IPS DF 19.7 (cell line): ENCODE measurements around the gene ADARB1.

Experiments
- DNase-seq: peaks from one replicate; pipeline ENCODE4 v3.0.0-alpha.2; 2013; ENCODE audit warnings: low read depth, low spot score

The ADARB1 gene

DNA sequence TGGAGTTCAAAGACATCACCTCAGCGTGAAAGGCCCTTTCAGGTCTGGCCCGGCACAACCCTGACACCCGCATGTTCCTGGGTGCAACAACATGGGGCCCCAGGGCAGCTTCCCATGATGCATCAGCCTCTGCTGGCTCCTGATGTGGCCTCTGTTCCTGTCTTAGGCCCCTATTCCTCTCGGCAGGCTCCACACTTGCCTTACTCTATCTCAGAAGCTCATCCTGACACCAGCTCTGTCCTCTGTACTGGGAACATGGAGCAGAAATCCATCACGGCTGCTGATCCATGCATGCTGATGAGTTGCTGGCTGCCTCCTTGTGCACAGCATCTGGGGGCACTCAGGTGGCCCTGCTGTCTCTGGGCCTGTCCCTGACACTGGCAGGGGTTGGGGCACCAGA is 74.6 kb downstream of the ADARB1 start:
- no peak for DNase-seq

DNA sequence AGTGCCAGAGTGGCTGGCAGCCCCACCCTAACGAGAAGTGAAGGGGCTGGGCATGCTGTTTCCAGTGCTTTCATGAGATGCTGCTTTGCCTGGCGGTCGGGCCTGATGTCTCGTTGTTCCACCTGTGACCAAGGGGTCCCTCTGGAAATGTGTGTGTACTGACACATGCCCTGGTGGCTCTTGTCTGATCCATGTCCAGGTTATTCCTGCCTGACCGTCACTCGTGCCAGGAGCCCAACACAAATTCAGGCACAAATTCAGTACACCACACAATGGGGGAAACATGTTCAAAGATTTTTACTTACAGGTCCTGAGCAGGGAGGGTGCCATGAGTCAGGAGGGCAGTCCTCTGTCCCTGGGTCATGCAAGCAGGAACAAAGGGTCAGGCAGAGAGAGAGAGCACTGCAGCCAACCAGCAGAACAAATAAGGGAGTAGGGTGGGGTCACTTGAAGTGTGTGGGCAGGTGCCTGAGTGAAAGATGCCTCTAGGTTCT is 76.3 kb downstream of the ADARB1 start:
- DNase-seq = no peak

DNA sequence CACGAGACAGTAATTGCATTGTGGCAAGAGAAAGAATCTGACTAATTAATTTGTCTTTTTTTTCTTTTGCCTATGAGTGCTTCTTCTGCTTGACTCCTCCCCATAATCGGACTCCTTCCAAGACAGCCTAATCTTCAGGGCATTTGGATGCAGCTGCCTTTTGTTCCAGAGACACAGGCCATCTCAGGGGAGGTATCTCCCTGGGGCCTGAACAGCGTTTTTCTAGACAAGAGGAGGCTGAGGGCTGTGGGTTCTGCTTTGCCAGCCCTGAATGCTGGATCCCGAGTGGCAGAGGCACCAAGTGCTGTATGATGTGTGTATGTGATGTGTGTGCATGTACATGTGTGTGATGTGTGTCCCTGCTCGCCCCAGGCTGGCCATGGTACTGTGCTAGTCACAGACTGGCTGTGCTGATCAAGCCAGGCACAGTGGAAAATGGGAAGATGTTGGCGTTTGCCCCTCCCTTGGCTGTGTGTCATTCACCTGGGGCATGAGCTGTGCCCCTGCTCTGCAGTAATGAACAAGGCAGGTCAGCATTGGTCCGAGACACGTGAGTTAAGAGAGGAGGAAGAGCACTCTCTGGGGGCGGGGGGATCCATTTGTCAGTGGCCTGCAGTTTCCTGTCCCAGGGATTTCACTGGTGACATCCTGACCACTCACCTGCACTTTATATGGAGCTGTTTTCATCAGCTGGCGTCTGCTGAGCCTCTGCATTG is 77.2 kb downstream of the ADARB1 start:
- no peak for DNase-seq

DNA sequence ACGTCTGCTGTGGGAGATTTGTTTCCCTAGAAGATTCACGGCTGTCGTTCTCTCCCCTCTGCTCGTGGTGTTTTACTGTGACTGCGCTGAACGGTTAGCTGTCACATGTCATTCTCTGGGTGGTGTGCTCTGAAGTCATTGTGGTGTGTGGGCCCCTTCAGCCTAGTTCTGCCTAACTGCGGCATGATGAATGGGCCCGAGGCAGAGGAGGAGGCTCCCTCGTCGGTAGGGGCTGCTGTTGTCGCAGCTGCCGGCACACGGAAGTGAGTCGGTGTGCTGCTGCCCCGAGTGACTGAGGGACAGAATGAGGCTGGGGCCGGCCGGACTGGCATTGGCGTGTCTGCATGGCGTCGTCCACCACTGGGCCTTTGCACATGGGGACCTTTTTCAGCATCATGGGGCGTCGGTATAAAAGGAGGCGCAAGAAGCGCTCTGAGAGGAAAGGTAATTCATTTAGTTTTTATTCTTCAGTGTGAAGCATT is 77.9 kb downstream of the ADARB1 start:
- DNase-seq = no peak

DNA sequence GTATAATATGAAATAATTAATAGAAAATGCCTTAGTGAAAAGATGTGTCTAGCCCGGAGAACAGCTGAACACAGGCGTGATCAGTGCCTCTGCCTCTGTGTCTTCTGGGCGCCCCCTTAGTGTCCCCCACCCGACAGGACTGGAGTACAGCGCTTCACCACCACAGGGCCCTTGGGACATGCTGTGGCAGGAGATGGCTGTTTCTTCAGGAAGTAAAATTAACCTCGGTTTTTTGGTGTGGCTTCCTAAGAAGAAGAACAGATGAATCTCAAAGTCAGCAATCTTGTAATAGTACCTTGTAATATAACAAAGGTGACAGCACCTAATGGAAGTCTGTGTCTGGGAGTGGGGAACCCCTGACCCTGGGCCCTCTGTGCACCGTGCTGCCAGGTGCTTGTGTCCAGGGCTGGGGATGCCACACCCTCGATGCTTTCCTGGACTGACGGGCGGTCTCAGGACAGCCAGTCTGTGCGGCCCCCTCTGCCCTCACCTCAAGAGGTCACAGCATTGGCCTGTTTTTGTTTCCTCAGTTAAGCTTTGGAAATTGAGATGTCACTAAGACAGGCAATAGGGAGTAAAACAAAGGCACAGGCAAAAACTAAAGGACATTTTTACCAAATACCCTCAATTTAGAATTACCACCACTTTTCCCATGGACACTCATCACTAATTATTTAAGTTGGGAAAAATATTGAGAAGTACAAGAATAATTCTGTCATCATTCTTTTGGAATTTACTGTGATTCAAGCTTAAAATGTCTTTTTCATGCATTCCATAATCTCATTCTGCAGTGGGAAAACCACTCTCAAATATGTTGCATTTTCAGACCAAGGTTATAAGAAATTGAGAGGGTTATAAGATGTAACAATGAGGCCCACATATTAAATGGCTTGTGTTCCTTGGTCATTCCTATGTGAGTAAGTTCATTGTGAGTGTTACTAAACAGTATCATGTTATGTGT is 79.3 kb downstream of the ADARB1 start:
- DNase-seq = no peak

DNA sequence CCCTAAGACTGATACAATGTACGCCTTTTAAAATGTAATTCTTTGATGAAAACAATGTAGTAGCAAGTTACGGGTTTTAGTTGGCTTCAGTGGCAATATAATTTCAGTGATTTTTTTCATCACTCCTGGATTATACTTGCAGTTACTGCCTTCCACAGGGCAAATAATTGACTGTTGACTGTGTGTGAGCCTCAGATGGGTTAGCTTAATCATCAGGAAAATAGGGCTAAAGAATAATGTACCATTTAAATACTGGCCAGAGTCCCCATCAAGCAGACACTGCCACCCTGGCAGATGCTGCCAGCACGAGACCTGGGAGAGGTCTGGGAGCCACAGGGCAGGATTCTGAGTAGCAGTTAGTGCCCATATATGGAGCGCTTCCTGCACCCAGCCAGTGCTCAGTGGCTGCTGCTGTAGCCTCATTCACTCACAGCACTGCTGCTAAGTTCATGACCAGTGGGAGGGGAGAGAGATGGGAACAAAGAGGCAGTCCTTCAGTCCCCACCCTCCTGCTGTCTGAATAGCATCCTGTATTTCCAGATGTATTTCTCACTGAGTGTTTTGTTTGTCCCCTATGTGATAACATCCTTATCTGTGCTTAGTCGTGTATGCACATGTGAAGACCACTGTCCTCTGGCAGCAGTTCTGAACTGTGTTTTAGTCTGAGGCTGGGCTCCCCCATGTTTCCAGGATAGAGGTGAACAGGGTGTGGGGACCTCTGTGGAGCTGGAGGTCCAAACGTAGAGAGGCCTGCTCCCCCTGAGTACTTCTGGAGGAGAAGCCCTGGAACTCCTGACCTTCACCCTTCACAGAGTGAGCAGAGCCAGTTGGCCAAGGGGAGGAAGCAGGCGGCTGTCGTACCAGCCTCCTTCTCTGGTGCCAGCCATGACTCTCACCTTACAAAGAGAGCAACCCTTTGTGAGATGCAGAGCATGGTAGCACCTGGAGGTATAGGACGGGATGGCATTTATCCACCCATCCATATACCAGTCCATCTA is 80.4 kb downstream of the ADARB1 start:
- no peak for DNase-seq

DNA sequence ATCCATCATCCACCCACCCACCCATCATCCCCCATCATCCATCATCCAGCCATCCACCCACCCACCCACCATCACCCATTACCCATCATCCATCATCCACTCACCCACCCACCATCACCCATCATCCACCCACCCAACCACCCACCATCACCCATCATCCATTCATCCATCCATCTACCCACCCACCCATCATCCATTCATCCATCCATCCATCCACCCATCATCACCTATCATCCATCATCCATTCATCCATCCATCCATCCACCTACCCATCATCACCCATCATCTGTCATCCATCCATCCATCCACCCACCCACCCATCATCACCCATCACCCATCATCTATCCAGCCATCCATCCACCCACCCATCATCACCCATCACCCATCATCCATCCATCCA is 81.5 kb downstream of the ADARB1 start:
- no peak for DNase-seq

DNA sequence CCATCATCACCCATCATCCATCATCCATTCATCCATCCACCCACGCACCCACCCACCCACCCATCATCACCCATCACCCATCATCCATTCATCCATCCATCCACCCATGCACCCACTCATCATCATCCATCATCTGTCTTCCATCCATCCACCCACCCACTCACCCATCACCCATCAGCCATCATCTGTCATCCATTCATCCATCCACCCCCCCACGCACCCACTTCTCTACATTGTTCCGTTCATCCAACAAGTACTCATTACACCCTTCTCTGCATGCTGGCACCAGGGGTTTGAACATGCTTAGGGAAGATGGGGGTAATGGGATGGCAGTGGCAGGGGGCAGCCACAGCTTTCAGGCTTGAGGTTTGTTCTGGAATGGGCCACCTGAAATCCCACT is 82.1 kb downstream of the ADARB1 start:
- no peak for DNase-seq

DNA sequence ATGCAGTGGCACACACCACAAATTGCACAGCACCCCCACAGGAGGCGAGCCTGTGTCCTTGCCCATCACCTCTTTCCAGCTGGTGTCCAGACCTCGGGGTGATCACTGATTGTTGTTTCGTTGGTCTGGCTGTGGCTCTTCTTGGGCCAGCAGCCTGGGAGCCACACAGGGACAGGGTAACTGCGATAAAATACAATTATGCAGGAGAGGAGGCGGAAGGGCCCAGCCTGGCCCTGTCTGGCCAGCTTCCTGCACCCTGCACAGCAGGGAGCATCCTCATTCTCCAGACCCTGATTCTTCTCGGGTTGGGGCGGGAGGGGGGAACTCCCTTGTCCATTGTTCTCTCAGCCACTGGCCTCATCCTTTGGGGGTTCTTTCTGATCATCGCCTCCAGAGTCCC is 83.6 kb downstream of the ADARB1 start:
- no peak for DNase-seq

DNA sequence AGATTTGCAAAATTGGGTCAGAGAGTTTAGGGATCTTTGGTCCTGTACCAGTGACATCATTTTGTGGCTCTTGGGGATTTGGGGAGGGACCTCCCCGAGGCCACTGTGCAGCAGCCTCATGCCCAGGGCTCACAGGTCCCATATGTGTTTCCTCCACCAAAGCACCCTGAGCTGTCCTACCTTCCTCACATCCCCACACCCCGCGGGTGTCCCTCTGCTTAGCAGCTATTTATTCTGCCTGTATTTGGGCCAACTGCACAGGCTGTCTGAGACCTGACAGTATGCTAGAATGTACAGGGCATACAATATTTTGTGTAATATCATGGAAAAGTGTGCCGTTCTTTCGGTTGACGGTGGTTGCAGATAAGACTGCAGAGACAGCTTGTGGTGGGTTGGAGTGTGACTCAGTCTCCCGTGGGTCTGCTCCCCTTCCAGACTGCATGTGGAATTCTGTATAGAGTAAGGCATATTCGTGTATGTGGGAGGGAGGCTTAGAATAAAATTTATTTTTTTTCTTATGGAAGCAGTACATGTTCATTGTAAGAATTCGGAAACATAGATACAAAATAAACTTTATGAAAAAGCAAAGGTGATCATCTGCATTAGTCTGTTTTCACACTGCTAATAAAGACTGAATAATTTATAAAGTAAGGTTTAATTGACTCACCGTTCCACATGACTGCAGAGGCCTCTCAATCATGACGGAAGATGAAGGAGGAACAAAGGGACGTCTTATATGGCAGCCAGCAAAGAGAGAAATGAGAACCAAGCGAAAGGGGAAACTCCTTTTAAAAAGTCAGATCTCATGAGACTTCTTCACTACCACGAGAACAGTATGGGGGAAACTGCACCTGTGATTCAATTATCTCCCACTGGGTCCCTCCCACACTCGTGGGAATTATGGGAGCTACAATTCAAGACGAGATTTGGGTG is 84.4 kb downstream of the ADARB1 start:
- no peak for DNase-seq

DNA sequence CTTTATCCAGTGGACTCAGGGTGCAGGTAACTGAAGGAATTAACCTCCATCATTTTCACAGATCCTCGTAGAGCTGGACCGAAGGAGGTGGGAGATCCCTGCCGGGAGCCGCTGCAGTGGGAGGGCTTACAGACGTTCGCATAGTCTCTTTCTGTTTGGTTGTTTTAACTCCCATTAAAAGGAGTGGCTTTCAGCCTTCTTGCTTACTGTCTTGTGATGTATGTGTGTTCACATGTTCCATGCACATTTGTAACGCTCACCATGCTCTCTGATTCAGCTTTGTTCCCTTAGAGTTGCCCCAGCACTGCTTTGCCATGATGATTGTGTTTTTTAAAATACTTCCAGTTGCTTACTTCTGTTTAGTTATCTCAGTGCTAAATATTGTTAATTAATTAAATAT is 85.8 kb downstream of the ADARB1 start:
- no peak for DNase-seq

DNA sequence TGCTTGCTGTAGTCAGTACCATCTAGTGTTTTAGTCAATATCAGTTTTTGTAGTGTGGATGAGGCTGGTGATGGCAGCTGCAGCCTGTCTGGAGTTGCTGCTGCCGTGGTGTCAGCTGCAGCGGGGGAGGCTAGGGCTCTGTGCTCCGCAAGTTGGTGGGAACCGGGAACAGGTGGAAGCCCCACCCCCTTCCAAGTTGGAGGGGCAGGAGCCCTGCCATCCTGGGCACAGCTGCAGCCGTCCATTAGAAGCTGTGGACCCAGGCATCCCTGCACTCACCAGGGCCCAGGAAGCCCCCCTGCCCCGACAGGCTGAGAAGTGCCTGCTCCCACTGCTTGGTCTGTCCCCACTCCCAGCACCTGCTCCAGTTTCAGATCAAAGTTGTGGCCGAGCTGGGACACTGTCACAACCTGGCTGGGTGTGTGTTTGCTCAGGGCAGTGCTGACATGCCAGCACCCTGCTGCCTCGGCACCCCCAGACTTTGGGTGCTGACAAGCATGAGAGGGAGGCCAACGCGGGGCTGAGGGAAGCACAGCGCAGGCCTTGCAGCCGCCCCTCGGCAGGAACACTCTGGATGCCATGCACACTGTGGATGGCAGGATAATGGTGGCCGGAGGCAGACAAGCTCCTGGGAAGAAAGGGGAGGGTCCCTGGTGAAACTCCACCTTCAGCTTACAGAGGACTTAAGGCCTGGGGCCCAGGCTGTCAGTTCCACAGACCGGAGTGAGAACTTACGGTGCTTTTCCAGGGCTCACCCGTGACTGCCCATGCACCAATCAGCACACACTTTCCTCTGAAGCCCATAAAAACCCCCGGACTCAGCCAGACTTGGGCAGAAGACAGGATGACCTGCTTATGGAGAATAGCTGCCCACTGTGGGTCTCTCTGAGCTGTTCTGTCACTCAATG is 86.9 kb downstream of the ADARB1 start:
- DNase-seq = no peak

DNA sequence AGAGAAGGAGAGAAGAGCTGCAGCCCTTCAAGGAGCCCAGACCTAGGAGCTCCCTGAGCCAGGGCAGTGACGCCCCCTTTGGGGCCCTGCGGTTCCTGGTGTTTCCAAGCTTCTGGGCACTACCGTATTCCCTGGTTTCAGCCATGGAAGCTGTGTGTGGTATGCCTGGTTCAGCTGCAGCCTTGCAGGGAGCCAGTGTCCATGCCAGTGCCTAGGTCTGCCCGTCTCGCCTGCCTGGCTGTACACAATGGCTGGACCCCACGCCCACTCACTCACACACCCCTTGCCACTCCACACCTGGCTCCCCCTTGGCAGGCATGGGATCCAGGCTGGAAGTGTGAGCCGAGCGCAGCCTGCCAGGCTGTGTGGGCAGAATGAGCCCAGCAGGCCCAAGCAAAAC is 87.7 kb downstream of the ADARB1 start:
- no peak for DNase-seq

DNA sequence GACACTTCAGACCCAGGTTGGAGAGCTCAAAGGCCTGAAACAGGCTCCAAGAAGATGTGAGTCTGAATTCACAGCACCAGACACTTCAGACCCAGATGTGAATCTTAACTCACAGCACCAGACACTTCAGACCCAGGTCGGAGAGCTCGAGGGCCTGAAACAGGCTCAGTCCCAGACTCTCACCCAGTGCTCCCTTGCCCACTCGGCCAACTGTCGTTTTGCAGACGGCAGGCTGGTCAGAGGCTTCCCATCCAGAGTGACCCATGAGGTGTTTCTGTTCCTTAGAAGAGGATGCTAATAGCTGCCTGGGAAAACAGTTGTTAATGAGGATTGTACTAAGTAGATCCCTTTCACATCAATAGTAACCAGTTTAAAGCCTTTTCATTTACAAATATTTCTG is 88.4 kb downstream of the ADARB1 start:
- DNase-seq = no peak

DNA sequence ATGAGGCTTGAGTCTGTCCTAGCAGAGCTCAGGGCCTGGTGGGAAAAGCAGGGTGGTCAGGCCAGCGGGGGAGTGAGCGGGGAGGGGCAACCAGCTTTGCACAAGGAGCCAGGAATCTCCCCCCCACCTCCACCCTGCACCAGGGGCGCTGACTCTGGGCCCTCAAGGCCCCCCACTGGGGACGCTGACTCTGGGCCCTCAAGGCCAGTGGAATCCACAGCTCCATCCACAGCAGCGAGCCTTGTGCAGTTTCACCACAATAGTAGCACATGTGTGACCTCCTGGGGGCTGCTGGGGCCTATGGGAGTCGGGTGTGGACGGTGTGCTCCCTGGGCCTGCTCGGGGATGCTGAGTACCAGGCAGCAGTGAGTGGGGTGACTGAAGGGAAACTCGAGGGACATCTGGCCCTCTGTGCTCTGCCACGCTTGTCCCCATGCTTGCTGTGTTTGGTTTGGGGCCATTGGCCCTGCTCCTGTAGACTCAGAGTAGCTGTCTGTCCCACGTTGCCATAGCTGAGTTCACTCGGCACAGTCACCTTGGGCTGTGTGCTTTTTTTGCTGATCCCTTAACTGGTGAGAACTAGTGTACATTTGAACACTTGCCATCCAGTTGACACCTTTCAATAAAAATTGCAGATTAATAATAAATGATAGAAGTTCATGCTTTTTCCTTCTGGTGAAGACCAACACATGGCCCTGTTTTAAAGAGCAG is 89.2 kb downstream of the ADARB1 start:
- no peak for DNase-seq

DNA sequence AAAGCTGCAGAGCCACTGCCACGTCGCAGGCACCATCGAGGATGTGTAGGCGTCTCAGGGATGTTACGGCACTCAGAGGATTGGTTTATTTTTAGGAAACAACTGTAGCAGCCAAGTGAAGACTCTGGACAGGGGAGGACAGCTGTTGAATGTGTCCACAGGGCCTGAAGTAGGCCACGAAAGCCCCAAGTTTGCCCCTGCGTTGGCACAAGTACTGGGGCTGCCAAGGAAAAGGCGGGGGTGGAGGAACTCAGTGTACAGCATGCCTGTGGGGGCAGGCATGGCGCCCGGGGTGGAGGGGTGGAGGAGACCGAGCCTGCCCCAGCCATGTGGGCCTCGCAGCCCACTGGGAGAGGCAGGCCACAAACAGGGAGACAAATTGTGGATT is 89.7 kb downstream of the ADARB1 start:
- no peak for DNase-seq

DNA sequence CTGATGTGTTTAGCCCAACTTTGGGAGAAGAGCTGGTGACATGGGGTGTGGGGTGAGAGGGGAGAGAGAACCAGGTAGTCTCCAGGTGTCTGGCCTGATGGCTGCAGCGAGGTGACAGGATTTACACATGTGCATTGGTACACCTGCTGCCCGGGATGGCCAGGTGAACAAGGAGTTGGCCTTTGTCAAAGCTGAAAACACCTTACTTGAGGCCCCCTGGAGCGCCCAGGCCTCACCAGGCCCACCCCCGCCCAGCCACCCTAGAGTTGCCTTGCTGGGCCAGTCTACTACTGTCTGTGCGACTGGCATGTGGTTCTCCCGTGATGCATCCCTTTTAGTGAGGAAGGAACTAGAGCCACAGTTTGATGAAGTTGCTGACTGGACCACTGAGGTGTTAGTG is 90.5 kb downstream of the ADARB1 start:
- no peak for DNase-seq

DNA sequence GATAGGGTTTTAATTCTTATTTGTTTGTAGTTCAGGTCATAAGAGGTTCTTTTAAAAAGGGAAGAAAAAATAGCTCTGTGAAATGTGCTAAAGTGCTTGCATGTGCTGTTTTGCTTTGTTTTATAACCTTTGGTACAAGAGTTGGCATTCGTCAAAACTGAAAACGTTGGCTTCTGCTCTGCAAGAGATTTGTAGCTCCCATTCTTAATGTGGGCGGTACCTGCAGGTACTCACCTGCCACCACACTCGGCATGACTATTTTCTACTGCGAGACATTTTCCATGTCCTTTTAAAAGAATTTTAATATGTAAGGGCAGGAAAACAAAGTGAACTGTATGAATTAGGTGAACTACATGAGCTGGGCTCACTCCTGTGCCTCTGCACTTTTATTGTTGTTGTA is 92.6 kb downstream of the ADARB1 start:
- DNase-seq = no peak

DNA sequence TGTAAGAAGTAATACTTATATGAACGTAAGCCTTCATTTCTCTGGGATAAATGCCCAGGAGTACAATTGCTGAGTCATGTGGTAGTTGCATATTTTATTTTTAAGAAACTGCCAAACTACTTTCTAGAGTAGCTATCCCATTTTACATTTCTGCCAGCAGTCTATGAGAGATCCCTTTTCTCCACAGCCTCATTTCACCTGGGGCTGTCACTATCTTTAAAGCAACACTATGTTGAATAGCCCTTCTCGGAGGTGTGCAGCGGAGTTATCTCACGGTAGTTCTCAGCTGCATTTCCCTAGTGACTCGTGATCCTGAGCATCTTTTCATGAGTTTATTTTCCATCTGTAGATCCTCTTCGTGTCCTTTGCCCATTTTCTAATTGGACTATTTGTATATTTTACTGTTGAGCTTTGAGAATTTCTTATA is 93.4 kb downstream of the ADARB1 start:
- DNase-seq = no peak
